Thoracic aorta (tissue), 2 donors: Measurements from ENCODE around the gene GLO1. TPM values are rescaled to one million over a fixed set of nuclear protein-coding genes. Genes with fewer than 3 reads are reported as not detected.
A peak's percentile ranks its signal among the peaks of the same experiment; 100 is the strongest.

Experiments used
- ATAC-seq: fragments of 150-250 bp; one replicate; pipeline ENCODE4 v1.8.0; 2017; ENCODE audit warnings: low read depth; ENCODE audit not compliant: insufficient number of reproducible peaks, low FRiP score
- DNase-seq: peaks from one replicate; pipeline ENCODE4 v3.0.0-alpha.2; 2020; ENCODE audit warnings: low spot score
- H3K27ac ChIP-seq, 2 donors: fragments of 200-600 bp; sonication (generic); 1 replicate in 1 of 2; 2 replicates in 1 of 2; pipeline ENCODE4 v1.5.1; 2016; ENCODE audit warnings: mild to moderate bottlenecking in 2 of 2, moderate library complexity in 2 of 2
- H3K27me3 ChIP-seq: fragments of 200-600 bp; sonication (generic); replicated peaks from 2 replicates; pipeline ENCODE4 v1.6.0; 2016; ENCODE audit warnings: mild to moderate bottlenecking; ENCODE audit not compliant: insufficient read depth
- H3K36me3 ChIP-seq: fragments of 200-600 bp; sonication (generic); one replicate; pipeline ENCODE4 v1.5.1; 2016
- H3K4me1 ChIP-seq, 2 donors: fragments of 200-600 bp; sonication (generic); 1 replicate in 1 of 2; 2 replicates in 1 of 2; pipeline versions ENCODE4 v1.5.1 to v1.6.0; 2016; ENCODE audit warnings: low read depth in 2 of 2, mild to moderate bottlenecking in 1 of 2; ENCODE audit not compliant: control insufficient read depth in 1 of 2
- H3K4me3 ChIP-seq: fragments of 200-600 bp; sonication (generic); 2 replicates; pipeline ENCODE4 v1.5.1; 2016; ENCODE audit warnings: mild to moderate bottlenecking
- H3K9me3 ChIP-seq: fragments of 200-600 bp; sonication (generic); 2 replicates; pipeline ENCODE4 v1.5.1; 2016
- total RNA-seq, 2 donors: library from RNA; depleted of rRNA; stranded (reverse); fragments of >200 nt; gene quantifications; one replicate each; pipeline versions ENCODE4 v1.1.0 to v1.2.3, GENCODE V29; 2016
- TF ChIP-seq, protein P1 (sequence below): fragments of 200-600 bp; sonication (generic); IDR thresholded peaks from one replicate; pipeline ENCODE4 v1.5.1; 2019; ENCODE audit warnings: antibody characterized with exemption

GLO1 gene
- 10 to 100 TPM; 47.7 to 63.1 TPM for total RNA-seq

DNA sequence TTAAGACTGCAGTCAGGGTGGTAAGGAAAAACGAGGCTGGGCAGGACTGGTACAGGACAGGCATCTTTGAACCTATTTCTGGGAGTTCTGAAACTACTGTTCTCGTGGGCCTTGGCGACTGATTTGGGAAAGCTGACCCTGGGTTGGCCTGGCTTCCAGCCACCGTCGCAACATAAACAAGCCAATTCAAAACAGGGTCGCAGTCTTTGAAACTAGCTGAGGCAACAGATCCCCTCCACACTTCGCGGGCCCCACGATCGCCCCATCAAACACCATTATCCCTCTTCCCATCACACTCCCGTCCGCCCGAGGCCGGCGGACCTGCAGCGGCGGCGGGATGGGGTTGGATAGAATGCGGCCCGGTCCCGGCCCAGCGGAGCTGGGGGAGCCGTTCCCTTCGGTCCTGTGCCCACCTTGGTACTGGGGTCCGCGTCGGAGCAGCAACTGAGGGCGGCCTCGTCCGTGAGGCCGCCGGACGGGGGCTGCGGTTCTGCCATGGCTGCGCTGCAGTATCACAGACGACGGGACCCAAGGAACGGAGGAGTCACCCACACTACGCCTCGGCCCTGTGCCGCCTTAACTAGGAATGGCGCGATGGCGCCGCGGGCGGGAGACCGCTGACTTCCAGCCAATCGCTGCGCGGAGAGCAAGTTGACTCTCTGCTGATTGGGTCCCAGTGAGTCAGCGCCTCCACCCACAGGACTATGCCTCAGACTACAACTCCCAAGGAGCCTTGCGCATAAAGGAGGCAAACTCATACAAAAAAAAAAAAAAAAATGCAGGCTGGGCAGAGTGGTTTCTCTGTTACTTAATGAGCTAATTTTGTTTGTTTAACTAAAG, at the start of gene GLO1:
Gene GLO1 (minus strand): TSS at position 588 of the 840 bp plus-strand sequence. CDS start 91 bp downstream, at position 497.
- H3K4me3 ChIP-seq, result peak within 1 kb of the TSS; percentile 84
- H3K27ac ChIP-seq, result peak within 1 kb of the TSS; percentile 87 to 92
- ATAC-seq (peak; percentile 96), DNase-seq (peak; percentile 96)
- H3K9me3 ChIP-seq, result peaks cover 4% of the 10 kb centered on the region
- no peaks in the 10 kb centered on the region for H3K27me3 ChIP-seq
- H3K4me1 ChIP-seq, result peaks cover 5 to 6% of the 10 kb centered on the region in 2 donors
- H3K36me3 ChIP-seq, result no peaks in the 10 kb centered on the region
- TF ChIP-seq, protein P1, sequence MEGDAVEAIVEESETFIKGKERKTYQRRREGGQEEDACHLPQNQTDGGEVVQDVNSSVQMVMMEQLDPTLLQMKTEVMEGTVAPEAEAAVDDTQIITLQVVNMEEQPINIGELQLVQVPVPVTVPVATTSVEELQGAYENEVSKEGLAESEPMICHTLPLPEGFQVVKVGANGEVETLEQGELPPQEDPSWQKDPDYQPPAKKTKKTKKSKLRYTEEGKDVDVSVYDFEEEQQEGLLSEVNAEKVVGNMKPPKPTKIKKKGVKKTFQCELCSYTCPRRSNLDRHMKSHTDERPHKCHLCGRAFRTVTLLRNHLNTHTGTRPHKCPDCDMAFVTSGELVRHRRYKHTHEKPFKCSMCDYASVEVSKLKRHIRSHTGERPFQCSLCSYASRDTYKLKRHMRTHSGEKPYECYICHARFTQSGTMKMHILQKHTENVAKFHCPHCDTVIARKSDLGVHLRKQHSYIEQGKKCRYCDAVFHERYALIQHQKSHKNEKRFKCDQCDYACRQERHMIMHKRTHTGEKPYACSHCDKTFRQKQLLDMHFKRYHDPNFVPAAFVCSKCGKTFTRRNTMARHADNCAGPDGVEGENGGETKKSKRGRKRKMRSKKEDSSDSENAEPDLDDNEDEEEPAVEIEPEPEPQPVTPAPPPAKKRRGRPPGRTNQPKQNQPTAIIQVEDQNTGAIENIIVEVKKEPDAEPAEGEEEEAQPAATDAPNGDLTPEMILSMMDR, result no peak

- no peak for ATAC-seq
Observed at GRCh38 chr6:38750968-38751615, 48.1 kb upstream of the GLO1 start.

GRCh38 chr6:38749473-38749872, 46.5 kb upstream of the GLO1 start:
- TF ChIP-seq, protein P1, result no peak
- no peak for DNase-seq
- no peaks in the 10 kb centered on the region for H3K27me3 ChIP-seq
- no peaks in the 10 kb centered on the region for H3K4me1 ChIP-seq
- no peaks in the 10 kb centered on the region for H3K36me3 ChIP-seq
- no peak overlapping the region for H3K4me3 ChIP-seq
- no peaks in the 10 kb centered on the region for H3K9me3 ChIP-seq
- ATAC-seq, result no peak
- H3K27ac ChIP-seq, result no peak overlapping the region

More at GRCh38 chr6:38750968-38751615, 48.1 kb upstream of the GLO1 start:
- no peaks in the 10 kb centered on the region for H3K27me3 ChIP-seq
- H3K9me3 ChIP-seq, result no peaks in the 10 kb centered on the region
- H3K27ac ChIP-seq, result no peak overlapping the region
- no peaks in the 10 kb centered on the region for H3K4me1 ChIP-seq
- H3K36me3 ChIP-seq, result no peaks in the 10 kb centered on the region
- no peak overlapping the region for H3K4me3 ChIP-seq
- no peak for DNase-seq
- TF ChIP-seq, protein P1, result no peak

DNA sequence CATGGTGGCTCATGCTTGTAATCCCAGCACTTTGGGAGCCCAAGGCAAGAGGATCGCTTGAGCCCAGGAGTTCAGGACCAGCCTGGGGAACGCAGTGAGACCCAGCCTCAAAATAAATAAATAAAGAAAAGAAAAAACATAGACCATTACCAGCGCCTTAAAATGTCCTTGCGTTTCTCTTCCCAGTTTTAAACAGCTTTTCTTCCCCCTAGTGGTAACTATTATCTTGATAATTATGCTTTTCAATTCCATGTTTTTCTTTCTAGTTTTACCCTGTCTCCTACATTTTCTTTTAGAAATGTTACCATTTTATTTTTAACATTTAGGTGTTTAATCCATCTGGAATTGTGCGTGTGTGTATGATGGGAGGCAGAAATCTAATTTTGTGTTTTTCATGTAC, 36.6 kb upstream of the GLO1 start:
- Histone ChIP-seq H3K9me3 (no peaks in the 10 kb centered on the region), H3K27ac (no peak overlapping the region), H3K36me3 (no peaks in the 10 kb centered on the region), H3K4me3 (no peak overlapping the region), H3K27me3 (no peaks in the 10 kb centered on the region), H3K4me1 (no peaks in the 10 kb centered on the region)
- DNase-seq, result no peak
- TF ChIP-seq, protein P1, result peak; percentile 28
- no peak for ATAC-seq

DNA sequence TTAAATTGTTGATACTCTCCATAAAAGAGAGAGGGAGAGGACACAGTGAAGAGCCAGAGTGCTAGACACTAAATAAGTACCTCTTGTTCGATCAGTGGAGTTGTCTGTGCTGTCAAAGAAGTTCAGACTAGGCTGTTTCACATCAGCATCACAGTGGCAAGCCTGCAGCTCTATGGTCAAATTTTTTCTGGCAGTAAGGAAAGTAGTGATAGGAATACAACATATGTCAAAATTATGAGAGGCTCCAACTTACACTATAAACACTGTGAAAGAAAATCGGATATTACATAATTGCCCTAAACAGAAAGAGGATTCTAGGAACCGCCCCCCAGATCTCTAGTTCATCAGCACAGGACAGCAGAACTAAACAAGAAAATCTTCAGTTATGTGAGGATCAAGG, 35.3 kb upstream of the GLO1 start:
- no peak for ATAC-seq

More for the DNA sequence above, 35.3 kb upstream of the GLO1 start:
- Histone ChIP-seq H3K4me1 (no peaks in the 10 kb centered on the region), H3K9me3 (no peaks in the 10 kb centered on the region), H3K36me3 (no peaks in the 10 kb centered on the region), H3K27me3 (no peaks in the 10 kb centered on the region), H3K27ac (no peak overlapping the region), H3K4me3 (no peak overlapping the region)
- TF ChIP-seq, protein P1, result no peak
- DNase-seq, result no peak
